HG03432 (cell line): Measurements from ENCODE around the gene ADRB2.
A peak's percentile ranks its signal among the peaks of the same experiment; 100 is the strongest.

ENCODE experiments used
- ATAC-seq: cut with Tn5 transposase; IDR thresholded peaks from one replicate; pipeline ENCODE4 v1.9.1; 2021; ENCODE audit warnings: mild to moderate bottlenecking, moderate library complexity; ENCODE audit not compliant: unreplicated experiment

Gene ADRB2

DNA sequence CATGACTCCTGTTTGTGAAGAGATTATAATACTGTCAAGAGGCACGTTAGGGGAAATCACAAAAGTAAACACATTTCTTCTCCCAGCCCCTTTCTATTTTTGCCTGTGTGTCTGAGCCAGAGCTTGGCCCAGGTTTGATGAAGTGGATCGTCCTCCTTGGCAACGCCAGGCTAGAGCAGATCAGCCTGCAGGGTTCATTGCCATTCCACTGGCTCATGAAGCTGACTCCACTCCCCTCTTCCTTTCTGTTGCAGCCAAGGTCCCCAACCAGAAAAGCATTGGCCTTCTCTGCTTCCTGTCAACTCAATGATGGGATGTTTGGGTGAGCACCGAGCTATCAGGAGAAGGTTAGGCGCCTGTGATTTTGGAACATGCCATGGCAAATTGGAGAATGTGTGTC is 3.3 kb downstream of the ADRB2 start:
- no peak for ATAC-seq

DNA sequence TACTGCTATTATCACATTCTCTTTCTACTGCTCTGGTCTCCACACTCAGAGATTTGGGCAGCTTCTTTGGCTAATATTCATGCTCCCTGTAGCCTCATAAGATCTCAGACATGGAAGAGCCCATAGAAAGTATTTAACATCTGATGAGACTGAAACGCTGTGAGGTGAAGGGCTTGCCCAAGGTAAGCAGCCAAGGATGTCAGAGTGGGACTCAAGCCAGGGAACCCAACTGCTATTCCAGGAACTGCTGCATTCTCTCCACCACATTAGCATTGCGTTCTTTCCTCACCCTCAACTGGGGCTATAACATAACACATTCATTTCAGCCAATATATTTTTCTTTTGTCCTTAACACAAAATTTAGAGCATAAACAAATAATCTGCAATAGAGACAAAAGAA is 3.8 kb downstream of the ADRB2 start:
- ATAC-seq: no peak

DNA sequence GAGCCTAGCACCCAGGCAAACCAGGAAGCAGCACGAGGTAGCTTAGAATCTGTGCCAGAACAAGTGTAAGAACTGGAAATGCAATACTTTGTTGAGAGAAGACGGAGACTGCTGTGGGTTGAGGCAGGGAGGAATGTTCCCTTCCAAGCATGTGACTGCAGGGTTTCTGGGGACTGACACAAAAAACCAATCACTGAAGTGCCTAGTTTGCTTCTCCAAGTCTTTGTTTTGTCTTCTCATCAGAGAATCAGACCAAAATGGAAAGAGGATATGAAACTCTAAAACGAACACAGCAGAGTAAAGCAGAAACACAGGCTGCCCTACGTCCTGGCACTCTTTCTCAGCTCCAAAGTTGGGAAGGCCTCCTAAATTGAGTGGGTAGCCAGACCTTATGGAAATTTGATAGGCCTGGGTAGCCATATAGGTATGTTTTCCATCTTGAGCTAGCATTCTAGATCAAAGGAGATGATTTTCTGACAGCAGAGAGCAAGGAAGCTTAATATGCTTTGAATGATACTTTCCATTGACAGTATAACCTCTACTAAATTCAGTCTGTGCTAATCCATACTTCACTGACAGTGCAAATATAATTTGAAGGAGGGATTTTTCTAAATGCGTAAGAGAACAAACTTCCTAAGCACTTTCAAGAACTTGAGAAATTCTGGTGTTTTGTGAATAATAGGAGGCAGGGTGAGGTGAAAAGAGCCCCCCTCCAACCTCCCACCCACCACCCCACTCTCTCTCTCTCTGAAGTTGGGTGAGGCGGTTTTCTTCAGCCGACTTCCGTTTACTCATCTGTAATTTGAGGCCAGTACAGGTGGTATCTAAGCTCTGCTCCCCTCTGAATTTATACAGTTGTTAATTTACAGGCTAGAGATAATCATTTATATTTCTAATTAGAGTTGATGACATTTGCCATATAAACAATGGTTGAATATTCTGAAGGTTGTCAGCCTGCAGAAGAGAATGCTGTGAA is 5.5 kb downstream of the ADRB2 start:
- ATAC-seq: peak; percentile 89

DNA sequence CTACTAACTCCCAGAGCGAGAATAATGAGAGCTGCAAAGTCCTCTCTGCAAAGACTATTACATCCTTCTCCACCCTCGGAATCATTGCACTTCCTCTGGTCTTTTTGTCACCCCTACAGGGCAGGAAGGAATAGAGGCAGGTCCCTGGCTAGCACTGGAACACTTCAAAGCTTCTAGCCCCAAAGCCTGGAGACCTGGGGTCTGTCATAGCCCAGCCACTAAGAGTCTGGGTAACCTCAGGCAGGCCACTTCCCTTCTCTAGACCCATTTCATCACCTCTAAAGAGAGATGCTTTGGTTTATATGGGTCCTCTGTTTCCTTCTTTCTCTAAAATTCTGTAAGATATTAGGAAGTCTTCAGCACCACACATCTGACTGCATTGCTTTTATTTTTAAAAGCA is 6.7 kb downstream of the ADRB2 start:
- ATAC-seq: no peak

DNA sequence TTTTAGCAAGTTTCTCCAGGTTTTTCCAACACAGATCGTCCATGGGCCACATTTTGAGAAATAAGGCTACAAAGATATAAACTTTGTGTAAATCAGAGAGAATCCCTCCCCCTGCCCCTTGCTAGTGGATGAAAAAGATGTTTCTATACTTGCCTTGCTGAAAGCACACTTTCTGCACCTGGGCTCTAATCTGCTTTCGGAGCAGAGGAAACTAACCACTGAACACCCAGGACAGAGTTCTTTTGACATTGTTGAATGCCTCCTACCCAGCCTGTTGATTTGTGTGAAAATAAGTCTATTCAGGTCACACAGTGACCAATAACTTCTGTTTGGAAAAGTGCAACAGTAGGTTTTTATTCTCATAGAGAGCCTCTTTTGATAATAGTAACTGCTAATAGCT is 7.5 kb downstream of the ADRB2 start:
- ATAC-seq: no peak

DNA sequence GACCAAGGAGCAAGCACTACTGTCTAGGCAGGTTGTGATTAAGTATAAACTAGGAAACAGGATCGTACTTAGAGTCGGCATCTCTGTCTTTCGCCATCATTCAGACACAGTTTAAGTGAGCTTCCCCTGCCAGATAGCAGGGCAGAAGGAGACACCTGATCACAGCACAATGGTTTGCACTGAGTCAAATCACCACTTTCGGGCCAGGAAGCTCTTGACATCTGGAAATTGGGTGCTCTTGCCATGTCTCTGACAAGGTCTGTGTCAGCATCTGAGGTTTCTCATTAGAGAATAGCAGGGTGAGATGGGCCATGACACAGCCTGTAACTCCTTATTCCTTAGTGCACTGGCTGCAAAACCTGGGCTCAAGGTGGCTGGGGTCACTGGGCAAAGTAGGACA is 8.3 kb downstream of the ADRB2 start:
- ATAC-seq: no peak

DNA sequence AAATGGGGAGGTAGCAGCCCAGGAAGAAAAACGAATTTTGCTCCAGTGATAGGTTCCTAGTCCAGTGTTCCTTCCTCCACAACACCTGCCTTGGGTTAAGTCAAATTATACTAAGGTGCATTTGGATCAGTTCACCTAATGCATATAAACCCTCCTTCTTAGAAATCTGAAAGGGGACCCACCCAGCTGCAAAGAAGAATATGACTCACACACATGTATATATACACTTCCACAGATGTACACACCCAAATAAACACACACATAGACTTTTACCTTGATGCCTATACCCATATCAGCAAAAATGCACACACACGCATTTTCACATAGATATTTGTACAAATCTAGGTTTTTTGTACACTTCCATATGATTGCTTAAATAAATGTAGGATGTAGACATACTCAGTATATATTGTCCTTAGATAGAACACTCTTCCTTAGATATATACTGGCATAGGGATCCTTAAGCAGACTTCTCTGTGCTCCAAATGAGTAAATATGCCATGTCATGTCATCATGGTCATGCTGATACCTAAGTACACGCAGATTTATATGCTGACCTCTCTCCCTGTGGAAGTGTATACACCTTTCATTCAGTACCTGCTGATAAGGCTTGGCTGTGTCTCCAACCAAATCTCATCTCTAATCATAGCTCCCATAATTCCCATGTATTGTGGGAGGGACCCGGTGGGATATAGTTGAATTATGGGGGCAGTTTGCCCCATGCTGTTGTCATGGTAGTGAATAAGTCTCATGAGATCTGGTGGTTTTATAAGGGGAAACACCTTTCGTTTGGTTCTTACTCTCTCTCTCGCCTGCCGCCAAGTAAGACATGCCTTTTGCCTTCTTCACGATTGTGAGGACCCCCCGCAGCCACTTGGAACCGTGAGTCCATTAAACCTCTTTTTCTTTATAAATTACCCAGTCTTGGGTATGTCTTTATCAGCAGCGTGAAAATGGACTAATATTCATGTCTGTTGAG is 10.2 kb downstream of the ADRB2 start:
- ATAC-seq: no peak

DNA sequence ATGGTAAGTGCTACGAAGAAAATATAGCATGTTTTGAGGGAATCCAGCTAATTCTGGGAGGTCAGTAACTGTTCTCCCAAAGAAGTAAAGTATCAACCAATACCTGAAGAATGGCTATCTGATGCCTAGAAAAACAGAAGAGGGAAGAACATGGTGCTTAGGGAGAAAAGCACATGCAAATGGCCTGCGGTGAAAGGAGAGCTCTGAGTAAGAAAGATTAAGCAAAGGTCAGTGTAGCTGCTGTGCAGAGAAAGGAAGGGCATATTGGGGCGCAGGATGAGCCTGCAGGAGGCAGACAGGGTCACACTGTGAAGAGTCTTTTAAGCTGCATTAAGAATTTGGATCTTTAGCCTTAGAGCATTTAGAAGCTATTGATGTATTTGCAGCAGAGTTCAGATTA is 11.0 kb downstream of the ADRB2 start:
- ATAC-seq: no peak

DNA sequence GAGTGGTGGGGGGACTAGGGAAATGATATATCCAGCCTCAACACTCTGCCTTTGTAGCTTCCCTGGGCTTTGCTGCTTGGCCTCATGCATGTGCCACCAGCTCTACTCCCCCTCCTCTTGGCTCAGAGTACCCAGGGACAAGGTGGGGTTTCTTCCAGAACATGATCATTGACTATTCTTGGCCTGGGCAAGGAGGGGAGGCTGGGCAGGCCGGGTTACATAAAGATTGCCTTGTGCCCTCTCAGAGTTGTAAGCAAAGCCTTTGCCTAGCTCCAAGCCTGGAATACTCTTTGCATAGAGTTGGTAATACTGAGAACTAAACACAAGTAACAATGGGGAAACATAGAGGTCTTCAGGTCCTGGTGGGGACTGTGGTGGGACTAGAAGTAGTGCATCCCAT is 11.9 kb downstream of the ADRB2 start:
- no peak for ATAC-seq

DNA sequence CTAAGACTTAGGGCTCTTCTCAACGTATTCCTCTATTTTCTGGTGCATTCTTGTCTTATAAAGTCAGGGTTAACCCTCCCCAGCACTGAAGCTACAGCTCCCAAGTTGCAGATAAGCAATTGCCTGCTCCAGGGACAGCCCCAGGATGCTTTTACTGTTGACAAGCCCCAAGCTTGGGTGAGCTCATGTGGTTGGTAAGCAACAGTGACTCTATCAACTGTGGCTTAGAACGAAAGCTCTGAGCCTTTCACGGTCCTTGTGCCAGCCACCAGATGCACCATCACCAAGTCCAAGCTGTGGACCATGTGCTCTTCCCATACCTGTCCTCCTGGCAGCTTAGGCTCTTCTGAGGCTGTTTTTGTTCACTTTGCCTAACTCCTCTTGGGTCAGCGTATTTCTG is 13.5 kb downstream of the ADRB2 start:
- ATAC-seq: peak; percentile 87

DNA sequence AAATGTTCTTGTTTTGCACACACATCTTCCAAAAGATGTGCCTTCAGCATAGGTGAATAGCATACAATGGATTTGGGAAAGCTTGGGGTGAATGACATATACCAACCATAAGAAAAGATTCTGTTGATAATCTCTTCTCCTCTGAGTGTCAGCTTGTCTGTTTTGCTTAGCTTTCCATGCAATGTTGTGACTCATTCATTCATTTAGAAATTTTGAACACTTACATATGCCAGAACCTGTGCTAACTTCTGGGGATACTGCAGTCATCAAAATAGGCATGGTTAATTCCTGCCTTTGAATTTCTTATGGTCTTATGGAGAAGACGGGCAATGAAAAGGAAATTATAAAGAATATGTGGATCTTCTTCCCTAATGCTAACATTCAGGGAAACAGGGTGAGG is 14.1 kb downstream of the ADRB2 start:
- no peak for ATAC-seq

DNA sequence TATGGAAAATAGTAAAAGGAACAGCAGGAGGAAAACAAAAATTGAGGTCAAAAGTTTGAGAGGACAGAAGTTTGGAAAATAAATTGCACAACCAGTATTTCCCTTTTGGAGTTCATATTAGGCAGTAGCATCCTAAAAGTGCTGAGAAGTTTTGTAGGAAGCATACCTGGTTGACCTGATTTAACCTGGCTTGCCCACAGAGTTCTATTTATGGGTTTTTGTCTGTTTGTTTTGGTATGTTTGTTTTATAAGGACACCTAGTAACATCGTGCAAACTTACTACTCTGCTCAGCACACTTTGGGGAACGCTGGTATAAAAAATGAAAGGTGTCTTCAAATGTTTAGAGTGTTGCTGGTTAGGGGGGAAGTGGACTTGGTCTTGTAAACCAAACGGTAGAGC is 15.1 kb downstream of the ADRB2 start:
- ATAC-seq: no peak

DNA sequence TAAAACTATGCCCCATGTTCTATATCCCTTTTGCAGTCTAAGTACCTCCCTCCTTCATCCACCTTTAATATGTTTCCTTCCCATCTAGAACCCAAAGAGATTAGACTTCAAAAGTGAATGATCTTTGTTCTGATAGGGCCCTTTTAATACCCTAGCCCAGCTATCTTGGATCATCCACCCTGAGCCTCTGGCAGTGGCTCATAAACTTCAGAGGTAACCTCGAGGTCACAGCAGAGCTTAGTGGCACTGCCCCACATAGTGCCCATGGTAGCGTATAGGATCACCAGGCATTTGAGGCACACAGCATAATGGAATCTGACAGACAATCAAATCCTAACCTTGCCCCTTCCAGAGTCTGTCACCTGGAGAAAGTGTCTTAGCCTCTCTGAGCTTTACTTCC is 15.8 kb downstream of the ADRB2 start:
- no peak for ATAC-seq

DNA sequence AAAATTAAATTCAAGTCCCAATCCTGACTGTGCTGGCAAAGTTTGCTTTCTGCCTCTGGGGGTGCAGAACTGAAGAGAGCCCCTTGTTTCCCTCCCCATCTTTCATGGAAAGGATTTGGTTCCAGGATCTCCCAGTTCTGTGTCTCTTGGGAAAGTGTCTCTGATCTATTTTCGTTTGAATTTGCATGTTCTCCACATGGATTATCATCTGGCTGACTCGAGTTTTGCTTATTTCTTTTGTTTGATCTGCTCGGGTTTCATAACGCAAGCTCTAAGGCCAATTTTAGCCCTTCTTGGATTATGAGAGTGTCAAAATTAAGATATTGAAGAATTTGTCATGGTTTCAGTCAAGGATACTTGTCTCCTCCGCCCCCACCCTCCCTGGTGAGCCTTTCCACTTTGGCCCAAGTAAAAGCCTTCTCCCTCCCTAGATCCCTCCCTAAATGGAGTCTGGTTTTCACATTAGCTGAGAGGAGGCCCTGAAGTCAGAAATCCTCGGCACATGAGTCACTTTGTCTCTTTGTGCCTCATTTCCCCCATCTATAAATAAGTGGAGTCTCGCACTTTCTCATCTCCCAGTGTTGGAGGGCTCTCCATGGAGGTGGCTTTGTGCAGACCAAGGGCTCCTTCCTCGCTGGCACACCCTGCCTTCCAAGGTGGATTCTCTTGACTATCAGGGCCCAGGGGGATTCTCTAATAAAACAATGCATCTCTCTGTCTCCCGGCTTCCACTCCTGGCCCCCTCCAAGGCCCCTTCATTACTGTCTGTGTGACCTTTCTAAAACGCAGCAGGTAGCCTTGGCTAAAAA is 17.3 kb downstream of the ADRB2 start:
- ATAC-seq: no peak

DNA sequence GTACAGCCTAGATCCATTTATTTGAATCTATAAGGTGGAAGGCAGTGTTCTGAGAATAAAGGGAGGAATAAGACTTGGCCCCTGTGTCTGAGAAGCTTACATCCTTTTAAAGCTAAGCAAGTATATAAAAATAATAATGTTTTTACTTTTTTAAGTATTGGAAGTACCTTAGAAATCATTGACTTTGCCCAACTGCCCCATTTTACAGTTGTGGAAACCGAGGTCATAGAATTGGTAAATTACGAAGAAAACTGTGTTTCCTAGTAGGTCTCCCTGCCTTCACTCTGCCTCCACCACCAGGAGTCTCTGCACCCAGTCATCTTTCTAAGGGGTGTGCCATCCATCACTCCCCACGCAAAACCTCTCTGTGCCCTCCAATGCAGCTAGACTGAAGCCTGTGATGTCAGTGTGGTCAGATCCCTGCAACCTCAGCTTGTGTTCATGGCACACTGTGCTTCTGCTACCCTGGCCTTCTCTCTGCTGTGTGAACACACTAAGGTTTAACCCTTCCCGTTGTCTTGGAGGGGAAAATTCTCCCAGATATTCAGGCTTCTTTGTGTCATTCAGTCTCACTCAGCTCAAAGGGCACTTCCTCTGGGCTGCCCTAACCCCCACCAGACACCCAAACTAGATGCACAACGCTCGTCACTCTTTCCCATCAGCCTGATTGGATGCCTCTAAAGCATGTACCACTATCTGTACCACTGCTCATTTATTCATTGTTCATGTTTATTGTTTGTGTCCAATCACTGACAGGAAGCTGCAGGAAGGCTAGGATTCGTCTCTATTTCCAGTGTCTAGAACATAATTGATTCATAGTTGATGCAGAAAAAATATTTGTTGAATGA is 18.2 kb downstream of the ADRB2 start:
- ATAC-seq: no peak

DNA sequence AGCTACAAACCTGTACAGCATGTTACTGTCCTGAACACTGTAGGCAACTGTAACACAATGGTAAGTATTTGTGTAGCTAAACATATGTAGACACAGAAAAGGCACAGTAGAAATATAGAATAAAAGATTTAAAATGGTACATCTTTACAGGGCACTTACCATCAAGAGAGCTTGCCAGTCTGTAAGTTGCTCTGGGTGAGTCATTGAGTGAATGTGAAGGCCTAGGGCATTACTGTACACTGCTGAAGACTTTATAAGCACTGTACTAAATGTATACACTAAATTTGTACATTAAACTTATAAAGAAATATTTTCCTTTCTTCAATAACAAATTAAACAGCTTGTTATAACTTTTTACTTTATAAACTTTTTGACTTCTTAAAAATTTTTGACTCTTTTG is 20.5 kb downstream of the ADRB2 start:
- no peak for ATAC-seq

DNA sequence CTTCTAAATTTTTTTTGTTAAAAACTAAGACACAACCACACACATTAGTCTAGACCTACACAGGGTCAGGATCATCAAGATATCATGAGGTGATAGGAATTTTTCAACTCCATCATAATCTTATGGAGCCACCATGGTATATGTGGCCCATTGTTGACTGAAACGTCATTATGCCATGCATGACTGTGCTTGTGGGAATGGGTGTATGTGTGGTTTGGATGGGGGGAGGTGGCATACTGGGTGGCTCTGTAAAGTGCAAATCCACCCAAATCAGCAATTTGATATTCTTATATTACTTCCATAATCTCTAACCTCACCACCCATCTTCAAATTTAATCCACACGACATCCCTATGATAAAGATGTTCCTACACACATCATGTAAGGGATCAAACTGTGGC is 21.0 kb downstream of the ADRB2 start:
- ATAC-seq: no peak

DNA sequence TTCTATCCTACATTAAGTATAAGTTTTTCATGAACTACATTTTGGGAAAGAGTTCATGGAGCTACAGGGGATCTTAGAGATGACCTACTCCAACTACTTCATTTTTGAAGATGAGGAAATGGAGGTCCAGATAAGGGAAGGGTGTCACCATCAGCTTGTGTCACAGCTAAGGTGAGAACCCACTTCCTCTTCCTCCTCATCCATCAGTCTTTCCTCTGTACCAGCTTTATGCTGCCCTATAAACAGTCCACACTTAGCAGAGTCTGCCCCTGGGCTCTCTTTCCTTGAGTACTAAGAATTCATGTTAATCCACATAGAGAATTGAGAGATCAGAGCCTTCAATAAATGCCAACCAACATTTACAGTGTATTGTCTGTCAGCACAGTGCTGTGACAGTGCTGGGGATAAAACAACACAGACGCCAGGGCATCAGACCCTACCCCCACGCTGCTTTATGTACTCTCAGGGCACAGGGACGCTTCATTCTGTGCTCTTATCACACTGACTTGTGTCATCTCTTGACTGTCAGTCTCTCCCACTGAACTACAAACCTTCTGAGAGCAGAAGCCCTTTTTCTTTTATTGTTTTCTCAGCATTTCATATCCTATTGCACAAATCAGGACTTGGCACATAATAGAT is 22.1 kb downstream of the ADRB2 start:
- no peak for ATAC-seq

DNA sequence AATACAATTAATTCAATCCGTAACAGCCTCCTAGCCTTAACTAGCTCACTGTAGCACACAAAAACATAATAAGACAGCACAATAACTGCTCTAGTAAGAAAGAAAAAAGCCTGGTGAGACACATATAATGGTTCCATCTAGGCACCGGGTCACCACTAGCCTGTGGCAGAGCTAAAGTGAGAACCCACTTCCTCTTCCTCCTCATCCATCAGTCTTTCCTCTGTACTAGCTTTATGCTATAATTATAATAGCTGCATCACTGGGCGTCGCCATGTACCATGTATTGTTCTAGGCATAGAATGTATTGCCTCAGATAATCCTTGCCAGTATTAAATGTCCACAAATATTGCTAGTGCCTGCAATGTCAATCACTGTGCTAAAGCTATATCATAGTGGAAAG is 23.1 kb downstream of the ADRB2 start:
- peak; percentile 41 for ATAC-seq

DNA sequence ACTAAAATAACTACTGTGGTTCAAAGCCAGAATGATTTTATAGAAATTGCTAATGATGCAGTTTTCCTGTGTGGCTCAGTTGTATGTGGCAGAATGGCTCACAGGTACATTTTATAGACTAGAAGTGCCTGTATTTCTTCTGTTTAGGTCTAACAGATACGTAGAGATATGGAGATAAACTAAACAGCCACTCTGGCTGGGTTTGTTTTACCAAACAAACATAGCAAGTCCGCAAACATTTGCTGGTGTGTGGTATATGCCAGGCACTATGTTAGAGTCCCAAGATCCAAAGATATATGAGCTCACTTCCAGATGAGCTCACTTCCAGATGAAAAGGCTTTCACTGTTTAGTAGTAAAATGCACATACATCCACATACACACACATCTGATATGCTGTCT is 24.4 kb downstream of the ADRB2 start:
- no peak for ATAC-seq
